Neuronal stem cell (in vitro differentiated cells): Measurements from ENCODE around the gene CHAF1A.

ENCODE experiments used
- DNase-seq: peaks from one replicate; pipeline ENCODE4 v3.0.0-alpha.2; 2013; ENCODE audit warnings: low spot score
- H2AFZ ChIP-seq: one replicate; pipeline ENCODE4 v1.6.1; 2013; ENCODE audit warnings: mild to moderate bottlenecking, low read length, inconsistent platforms
- H2AK5ac ChIP-seq: 2 replicates; pipeline ENCODE4 v1.6.1; 2013; ENCODE audit warnings: low read depth, mild to moderate bottlenecking, inconsistent platforms, low read length, moderate library complexity, mixed read lengths
- H2BK120ac ChIP-seq: 2 replicates; pipeline ENCODE4 v1.6.1; 2013; ENCODE audit warnings: low read depth, mild to moderate bottlenecking, inconsistent platforms, low read length, moderate library complexity, mixed read lengths
- H2BK12ac ChIP-seq: one replicate; pipeline ENCODE4 v1.6.1; 2013; ENCODE audit warnings: low read length, inconsistent platforms
- H2BK15ac ChIP-seq: 2 replicates; pipeline ENCODE4 v1.6.1; 2013; ENCODE audit warnings: mild to moderate bottlenecking, low read length, inconsistent platforms, mixed read lengths
- H2BK5ac ChIP-seq: one replicate; pipeline ENCODE4 v1.6.1; 2013; ENCODE audit warnings: inconsistent platforms, mild to moderate bottlenecking, low read length, moderate library complexity
- H3K14ac ChIP-seq: one replicate; pipeline ENCODE4 v1.6.1; 2013; ENCODE audit warnings: low read length, inconsistent platforms
- H3K18ac ChIP-seq: 2 replicates; pipeline ENCODE4 v1.6.1; 2013; ENCODE audit warnings: low read length, inconsistent platforms
- H3K23ac ChIP-seq: 2 replicates; pipeline ENCODE4 v1.6.1; 2013; ENCODE audit warnings: low read depth, mild to moderate bottlenecking, mixed read lengths, low read length, inconsistent platforms; ENCODE audit not compliant: poor library complexity
- H3K27ac ChIP-seq: replicated peaks from 3 replicates; pipeline ENCODE4 v1.5.1; 2013; ENCODE audit warnings: low read length, inconsistent platforms
- H3K27me3 ChIP-seq, 3 experiments: 2 replicates each; pipeline ENCODE4 v1.6.1; 2013; ENCODE audit warnings: low read length in 3 of 3, mild to moderate bottlenecking in 2 of 3, inconsistent platforms in 1 of 3, low read depth in 1 of 3, mixed read lengths in 1 of 3, moderate library complexity in 1 of 3; ENCODE audit not compliant: control insufficient read depth in 3 of 3, insufficient read depth in 3 of 3
- H3K36me3 ChIP-seq, 2 donors: replicated peaks in 1 of 2; 2 replicates each; pipeline ENCODE4 v1.6.1; 2013; ENCODE audit warnings: low read length in 2 of 2; ENCODE audit not compliant: control insufficient read depth in 2 of 2, insufficient read depth in 2 of 2
- H3K4ac ChIP-seq: 2 replicates; pipeline ENCODE4 v1.6.1; 2013; ENCODE audit warnings: inconsistent platforms, mild to moderate bottlenecking, low read length, moderate library complexity
- H3K4me1 ChIP-seq, 2 donors: 1 replicate in 1 of 2; 2 replicates in 1 of 2; pipeline ENCODE4 v1.6.1; 2013; ENCODE audit warnings: low read length in 2 of 2, low read depth in 1 of 2; ENCODE audit not compliant: control insufficient read depth in 2 of 2, insufficient read depth in 1 of 2
- H3K4me2 ChIP-seq: one replicate; pipeline ENCODE4 v1.6.1; 2013; ENCODE audit warnings: mild to moderate bottlenecking, low read length, inconsistent platforms; ENCODE audit not compliant: insufficient read depth, poor library complexity, severe bottlenecking
- H3K4me3 ChIP-seq, 2 donors: 2 replicates each; pipeline ENCODE4 v1.5.1; 2013; ENCODE audit warnings: low read length in 2 of 2, mild to moderate bottlenecking in 2 of 2, inconsistent platforms in 1 of 2, moderate library complexity in 1 of 2
- H3K79me1 ChIP-seq: one replicate; pipeline ENCODE4 v1.6.1; 2013; ENCODE audit warnings: low read depth, mild to moderate bottlenecking, inconsistent platforms, low read length, moderate library complexity
- H3K9ac ChIP-seq: one replicate; pipeline ENCODE4 v1.6.1; 2013; ENCODE audit warnings: mild to moderate bottlenecking, low read depth, low read length, inconsistent platforms; ENCODE audit not compliant: poor library complexity
- H3K9me3 ChIP-seq, 2 donors: replicated peaks in 1 of 2; 2 replicates each; pipeline versions ENCODE3 to v1.6.1; 2013; ENCODE audit warnings: low read length in 2 of 2, mild to moderate bottlenecking in 2 of 2, inconsistent platforms in 1 of 2, low read depth in 1 of 2, mixed read lengths in 1 of 2, moderate library complexity in 1 of 2; ENCODE audit not compliant: control insufficient read depth in 2 of 2, insufficient read depth in 1 of 2
- H4K8ac ChIP-seq: one replicate; pipeline ENCODE4 v1.6.1; 2013; ENCODE audit warnings: low read depth, mild to moderate bottlenecking, inconsistent platforms, low read length, moderate library complexity
- H4K91ac ChIP-seq: one replicate; pipeline ENCODE4 v1.6.1; 2013; ENCODE audit warnings: low read length, low read depth, mild to moderate bottlenecking, inconsistent platforms; ENCODE audit not compliant: poor library complexity
- WGBS, 2 donors: extraction: QIAGEN DNeasy Blood & Tissue Kit; methylation state at CpG; one replicate each; pipeline ENCODE4 v1.1.7; 2013; ENCODE audit warnings: missing lambda C conversion rate in 2 of 2, mixed read lengths in 1 of 2; ENCODE audit not compliant: insufficient read length in 2 of 2, insufficient replicate concordance in 1 of 2; ENCODE audit errors: extremely low coverage in 2 of 2; 5-methylcytosine and 5-hydroxymethylcytosine counted together

The CHAF1A gene

GRCh38 chr19:4367781-4368127, 34.7 kb upstream of the CHAF1A start:
- Histone ChIP-seq H2BK12ac (no peak overlapping the region), H4K91ac (no peak overlapping the region), H2BK15ac (no peak overlapping the region), H3K14ac (no peak overlapping the region), H2AK5ac (no peak overlapping the region), H4K8ac (no peak overlapping the region), H2BK120ac (no peak overlapping the region), H3K36me3 (peaks cover 37 to 51% of the 10 kb centered on the region in 2 donors), H2AFZ (no peak overlapping the region), H3K27me3 (no peaks in the 10 kb centered on the region), H3K27ac (no peak overlapping the region), H3K23ac (no peak overlapping the region), H3K79me1 (peaks cover 42% of the 10 kb centered on the region), H2BK5ac (peak overlapping the region; percentile 77), H3K4me1 (peaks cover 8 to 15% of the 10 kb centered on the region in 2 donors), H3K4ac (peak overlapping the region; percentile 93), H3K9me3 (no peaks in the 10 kb centered on the region), H3K4me2 (no peak overlapping the region), H3K9ac (peak overlapping the region; percentile 77), H3K18ac (peak overlapping the region; percentile 70), H3K4me3 (peak overlapping the region in 1 of 2 donors; percentile 24)
- WGBS, 2 donors = no CpG with 5 or more reads among the region's 13 CpGs
- no peak for DNase-seq

GRCh38 chr19:4368128-4368820, 34.2 kb upstream of the CHAF1A start:
- Histone ChIP-seq H3K4me1 (peaks cover 8 to 15% of the 10 kb centered on the region in 2 donors), H3K18ac (peak overlapping the region; percentile 70), H3K4me2 (no peak overlapping the region), H4K91ac (peak overlapping the region; percentile 68), H3K9me3 (no peaks in the 10 kb centered on the region), H2AK5ac (no peak overlapping the region), H2AFZ (no peak overlapping the region), H3K4me3 (no peak overlapping the region), H3K36me3 (peaks cover 32 to 46% of the 10 kb centered on the region in 2 donors), H3K27ac (no peak overlapping the region), H2BK12ac (no peak overlapping the region), H3K23ac (no peak overlapping the region), H3K79me1 (peaks cover 43% of the 10 kb centered on the region), H2BK120ac (no peak overlapping the region), H3K4ac (peak overlapping the region; percentile 93), H3K27me3 (no peaks in the 10 kb centered on the region), H4K8ac (no peak overlapping the region), H3K9ac (peak overlapping the region; percentile 77), H2BK15ac (no peak overlapping the region), H3K14ac (peak overlapping the region; percentile 63), H2BK5ac (peak overlapping the region; percentile 77)
- DNase-seq = no peak
- WGBS, 2 donors = no CpG with 5 or more reads among the region's 19 CpGs

GRCh38 chr19:4369109-4369887, 33.1 kb upstream of the CHAF1A start:
- peak overlapping the region; percentile 87 for H3K18ac ChIP-seq
- peaks cover 44% of the 10 kb centered on the region for H3K79me1 ChIP-seq
- WGBS, 2 donors = no CpG with 5 or more reads among the region's 25 CpGs
- DNase-seq = no peak
- H4K8ac ChIP-seq = no peak overlapping the region
- H3K9me3 ChIP-seq = no peaks in the 10 kb centered on the region
- peak overlapping the region; percentile 75 for H3K23ac ChIP-seq
- H3K4me3 ChIP-seq = no peak overlapping the region
- no peak overlapping the region for H3K4me2 ChIP-seq
- peak overlapping the region; percentile 53 for H3K4ac ChIP-seq
- peak overlapping the region; percentile 78 for H2BK15ac ChIP-seq
- peak overlapping the region; percentile 44 for H2BK120ac ChIP-seq
- peak overlapping the region; percentile 78 for H2BK5ac ChIP-seq
- H3K9ac ChIP-seq = peak overlapping the region; percentile 86
- H2AFZ ChIP-seq = no peak overlapping the region
- peaks cover 11 to 18% of the 10 kb centered on the region in 2 donors for H3K4me1 ChIP-seq
- peak overlapping the region; percentile 1 for H2BK12ac ChIP-seq
- H3K27me3 ChIP-seq = no peaks in the 10 kb centered on the region
- H3K27ac ChIP-seq = peak overlapping the region; percentile 63
- peaks cover 21 to 35% of the 10 kb centered on the region in 2 donors for H3K36me3 ChIP-seq
- H3K14ac ChIP-seq = peak overlapping the region; percentile 75
- H2AK5ac ChIP-seq = peak overlapping the region; percentile 79
- H4K91ac ChIP-seq = peak overlapping the region; percentile 38

- no peak overlapping the region for H3K4me3 ChIP-seq
- no peaks in the 10 kb centered on the region for H3K27me3 ChIP-seq
- peaks cover 45% of the 10 kb centered on the region for H3K79me1 ChIP-seq
- peak overlapping the region; percentile 86 for H3K9ac ChIP-seq
- peak overlapping the region; percentile 87 for H3K18ac ChIP-seq
- H3K14ac ChIP-seq = peak overlapping the region; percentile 75
- no peak overlapping the region for H3K4me2 ChIP-seq
- peak overlapping the region; percentile 44 for H2BK120ac ChIP-seq
- peaks cover 21 to 31% of the 10 kb centered on the region in 2 donors for H3K36me3 ChIP-seq
- no CpG with 5 or more reads among the region's 21 CpGs for WGBS, 2 donors
- H2BK12ac ChIP-seq = peak overlapping the region; percentile 90
- peak overlapping the region; percentile 84 for H2AK5ac ChIP-seq
- H2BK15ac ChIP-seq = peak overlapping the region; percentile 78
- peaks cover 15 to 18% of the 10 kb centered on the region in 2 donors for H3K4me1 ChIP-seq
- H3K23ac ChIP-seq = peak overlapping the region; percentile 75
- peak overlapping the region; percentile 63 for H3K27ac ChIP-seq
- H2AFZ ChIP-seq = no peak overlapping the region
- H3K9me3 ChIP-seq = no peaks in the 10 kb centered on the region
- H4K8ac ChIP-seq = no peak overlapping the region
- peak overlapping the region; percentile 38 for H4K91ac ChIP-seq
- peak overlapping the region; percentile 53 for H3K4ac ChIP-seq
- peak overlapping the region; percentile 78 for H2BK5ac ChIP-seq
- DNase-seq = no peak
Measured at GRCh38 chr19:4369888-4370260, 32.6 kb upstream of the CHAF1A start.
